ENCODE measurements around the gene TRMT1L. TPM values are rescaled to one million over a fixed set of nuclear protein-coding genes. Genes with fewer than 3 reads are reported as not detected.

TRMT1L gene
- total RNA-seq, 1 experiment from 2014 or later, result 25.2 TPM

DNA sequence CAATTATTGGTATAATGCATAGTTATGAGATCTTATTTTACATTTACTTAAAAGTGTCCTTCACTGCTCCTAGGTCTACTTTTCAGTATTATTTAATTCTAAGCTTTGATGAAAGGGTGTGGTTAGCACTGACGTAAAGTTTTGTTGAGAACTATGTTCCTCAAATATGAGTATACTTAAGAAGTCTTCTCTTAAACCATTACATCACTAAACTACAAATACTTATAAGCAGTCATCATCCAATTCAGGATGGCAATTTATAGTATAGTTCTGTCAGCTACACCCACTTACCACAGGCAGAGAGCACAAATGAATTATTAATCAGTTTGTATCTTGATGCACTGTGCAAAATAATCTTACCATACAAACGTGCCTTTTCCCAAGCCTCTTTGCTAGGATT is 27.0 kb downstream of the TRMT1L start:
- DNase-seq (ENCODE audit: low read depth), result no peak

DNA sequence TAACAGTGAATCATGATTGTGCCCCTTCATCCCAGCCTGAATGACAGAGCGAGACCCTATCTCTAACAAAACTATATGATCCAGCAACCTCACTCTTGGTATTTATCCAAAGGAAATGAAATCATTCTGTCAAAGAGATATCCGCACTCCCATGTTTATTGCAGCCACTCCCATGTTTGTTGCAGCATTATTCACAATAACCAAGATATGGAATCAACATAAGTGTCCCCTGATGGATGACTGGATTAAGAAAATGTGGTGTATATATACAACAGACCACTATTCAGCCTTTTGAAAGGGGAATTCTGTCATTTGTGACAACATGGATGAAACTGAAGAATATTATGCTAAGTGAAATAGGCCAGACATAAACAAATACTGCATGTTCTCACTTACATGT is 44.4 kb downstream of the TRMT1L start:
- DNase-seq (ENCODE audit: low read depth), result no peak

DNA sequence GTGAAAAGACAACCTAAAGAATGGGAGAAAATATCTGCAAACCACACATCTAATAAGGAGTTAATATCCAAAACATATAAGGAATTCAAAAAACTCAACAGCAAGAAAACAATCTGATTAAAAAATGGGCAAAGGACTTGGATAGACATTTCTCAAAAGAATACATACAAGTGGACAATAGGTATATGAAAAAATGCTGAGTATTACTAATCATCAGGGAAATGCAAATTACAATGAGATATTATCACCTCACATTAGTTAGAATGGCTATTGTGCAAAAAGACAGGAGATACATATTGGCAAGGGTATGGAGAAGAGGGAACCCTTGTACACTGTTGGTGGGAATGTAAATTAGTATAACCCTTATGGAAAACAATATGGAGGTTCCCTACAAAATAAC is 44.9 kb downstream of the TRMT1L start:
- DNase-seq (ENCODE audit: low read depth), result no peak

DNA sequence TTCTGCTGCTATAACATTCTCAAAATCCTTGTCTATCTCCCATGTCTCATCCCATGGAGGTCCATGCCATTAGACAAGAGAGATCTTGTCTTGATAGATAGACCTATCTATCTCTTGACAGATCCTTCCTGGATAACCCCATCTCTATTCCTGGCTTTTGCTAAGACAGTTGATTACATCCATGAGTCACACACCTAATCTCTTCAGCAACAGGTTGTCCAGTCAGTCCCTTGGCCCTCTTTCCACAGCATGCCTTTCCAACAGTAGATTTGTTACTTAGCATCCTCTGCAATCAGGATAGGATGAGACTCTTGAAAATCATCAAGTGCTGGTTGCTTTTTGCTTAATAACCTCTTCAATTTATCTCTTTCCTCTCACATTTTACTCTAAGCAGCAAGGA is 46.6 kb downstream of the TRMT1L start:
- DNase-seq (ENCODE audit: low read depth), result no peak

DNA sequence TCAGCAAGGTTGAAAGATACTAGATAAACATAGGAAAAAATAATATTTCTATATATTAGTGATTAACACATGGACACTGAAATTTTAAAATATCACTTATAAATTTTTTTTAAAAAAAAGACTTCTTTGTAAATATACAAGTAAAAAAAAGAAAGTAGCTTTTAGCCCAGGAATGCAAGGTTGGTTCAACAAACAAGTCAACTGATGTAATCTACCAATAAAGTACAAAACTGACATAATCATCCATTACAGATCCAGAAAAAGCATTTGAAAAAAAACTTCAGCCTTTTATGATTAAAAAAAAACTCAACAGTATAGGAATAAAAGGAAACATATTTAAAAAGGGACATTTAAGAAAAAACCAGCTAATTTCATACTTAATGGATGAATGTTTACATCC is 48.4 kb downstream of the TRMT1L start:
- DNase-seq (ENCODE audit: low read depth), result peak; percentile 27

DNA sequence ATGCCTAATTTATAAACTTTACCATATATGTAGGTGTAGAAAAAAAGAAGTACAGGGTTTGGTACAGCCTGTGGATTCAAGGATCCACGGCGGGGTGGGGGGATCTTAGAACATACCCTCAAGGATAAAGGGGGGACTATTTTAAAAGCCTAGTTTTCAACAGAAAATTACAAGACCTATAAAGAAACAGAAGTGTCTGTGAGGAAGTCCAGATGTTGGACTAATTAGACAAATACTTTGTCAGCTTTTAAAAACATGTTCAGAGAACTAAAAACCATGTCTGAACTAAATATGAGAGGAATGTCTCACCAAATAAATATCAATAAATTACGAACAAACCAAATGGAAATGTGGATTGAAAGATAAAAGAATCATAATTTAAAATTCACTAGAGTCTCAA is 51.6 kb downstream of the TRMT1L start:
- DNase-seq (ENCODE audit: low read depth), result no peak

DNA sequence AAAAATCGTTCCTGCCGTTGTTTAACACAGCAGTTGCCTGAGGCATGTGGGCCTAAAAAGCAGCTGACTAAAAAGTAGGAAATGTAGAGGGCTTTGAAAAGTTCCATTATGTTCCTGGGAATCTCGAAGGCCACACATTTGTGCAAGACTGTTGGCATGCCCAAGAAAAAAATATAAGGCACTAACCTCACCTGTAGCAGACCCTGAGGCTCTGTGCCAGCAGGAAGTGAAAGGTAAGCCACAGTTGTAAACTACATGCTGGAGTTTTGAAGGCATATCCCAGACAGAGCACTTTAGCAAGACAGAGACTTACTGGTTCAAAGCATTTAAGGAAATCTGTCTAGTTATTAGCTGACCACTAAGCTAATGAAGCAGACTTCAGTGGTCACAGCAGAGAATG is 52.7 kb downstream of the TRMT1L start:
- DNase-seq (ENCODE audit: low read depth), result no peak

DNA sequence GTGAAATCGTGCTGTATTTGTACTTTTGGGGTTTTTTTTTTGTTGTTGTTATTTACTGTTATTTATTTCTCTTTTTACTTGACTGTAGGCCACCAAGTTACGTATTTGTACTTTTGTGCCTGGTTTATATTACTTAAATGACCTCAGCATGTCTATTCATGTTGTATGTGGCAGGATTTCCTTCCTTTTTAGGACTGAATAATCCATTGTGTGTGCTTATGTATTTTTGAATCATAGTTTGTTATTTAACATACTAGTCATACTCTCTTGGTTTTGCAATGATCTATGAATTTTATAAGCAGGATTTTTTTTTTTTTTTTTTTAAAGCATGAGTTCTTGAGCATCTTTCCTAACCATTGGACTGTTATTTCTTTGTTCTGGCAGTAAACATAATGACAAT is 60.2 kb downstream of the TRMT1L start:
- DNase-seq (ENCODE audit: low read depth), result no peak

DNA sequence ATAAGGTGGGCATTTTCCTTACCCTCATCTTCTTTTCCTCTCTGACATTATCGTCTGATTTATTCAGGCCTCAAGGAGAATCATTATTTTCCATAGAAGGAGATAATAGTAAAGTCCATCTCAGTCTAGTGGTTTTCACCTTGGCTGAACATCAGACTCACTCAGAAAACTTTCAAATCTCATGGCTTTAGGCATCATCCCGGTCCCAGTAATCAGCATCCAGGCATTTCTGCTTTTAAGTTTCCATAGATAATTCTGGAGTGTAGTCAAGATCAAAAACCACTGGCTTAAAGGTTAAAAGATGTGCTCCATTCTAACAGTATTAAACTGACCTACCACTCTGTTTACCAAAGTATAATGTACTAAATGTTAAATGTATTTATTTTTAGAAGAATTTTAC is 62.0 kb downstream of the TRMT1L start:
- DNase-seq (ENCODE audit: low read depth), result no peak

DNA sequence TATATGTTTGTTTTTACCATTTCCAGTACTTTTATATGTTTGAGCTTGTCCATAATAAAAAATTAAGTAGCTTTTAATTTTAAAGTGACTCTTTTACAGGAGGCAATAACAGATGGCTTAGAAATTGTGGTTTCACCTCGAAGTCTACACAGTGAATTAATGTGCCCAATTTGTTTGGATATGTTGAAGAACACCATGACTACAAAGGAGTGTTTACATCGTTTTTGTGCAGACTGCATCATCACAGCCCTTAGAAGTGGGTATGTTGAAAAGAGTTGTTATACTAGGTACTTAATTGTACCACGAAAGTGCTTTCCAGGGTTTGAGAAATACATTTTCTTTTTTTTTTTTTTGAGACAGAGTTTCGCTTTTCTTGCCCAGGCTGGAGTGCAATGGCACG is 65.3 kb downstream of the TRMT1L start:
- DNase-seq (ENCODE audit: low read depth), result peak; percentile 45

DNA sequence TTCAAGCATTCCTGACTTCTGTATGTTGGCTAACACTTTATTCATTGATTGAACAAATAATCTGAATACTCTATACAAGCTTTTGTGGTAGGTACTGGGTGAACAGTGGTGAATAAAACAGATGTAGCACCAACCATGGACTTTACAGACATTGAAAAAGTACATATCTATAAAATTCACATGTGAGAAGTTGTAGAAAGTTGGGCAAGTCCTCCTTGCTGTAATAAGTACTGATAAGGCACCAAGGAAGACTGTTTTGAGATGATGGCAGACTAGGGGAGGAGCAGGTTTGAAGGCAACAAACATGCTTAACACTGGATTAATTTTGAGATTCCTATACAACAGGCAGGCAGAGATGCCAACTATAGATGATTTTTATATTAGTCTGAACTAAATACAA is 69.0 kb downstream of the TRMT1L start:
- DNase-seq (ENCODE audit: low read depth), result no peak

DNA sequence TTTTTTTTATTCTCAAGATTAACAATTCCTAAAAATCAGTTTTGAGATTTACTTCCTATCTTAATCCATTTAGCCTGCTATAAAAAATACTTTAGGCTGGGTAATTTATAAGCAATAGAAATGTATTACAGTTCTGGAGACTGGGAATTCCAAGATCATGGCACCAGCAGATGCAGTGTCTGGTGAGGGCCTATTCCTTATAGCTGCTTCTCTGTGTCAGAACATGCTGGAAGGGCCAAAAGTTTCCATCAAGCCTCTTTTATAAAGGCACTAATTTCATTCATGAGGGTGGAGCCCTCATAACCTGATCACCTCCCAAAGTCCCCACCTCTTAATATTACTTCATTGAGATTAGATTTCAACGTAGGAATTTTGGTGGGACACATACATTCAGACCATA is 69.7 kb downstream of the TRMT1L start:
- DNase-seq (ENCODE audit: low read depth), result no peak

DNA sequence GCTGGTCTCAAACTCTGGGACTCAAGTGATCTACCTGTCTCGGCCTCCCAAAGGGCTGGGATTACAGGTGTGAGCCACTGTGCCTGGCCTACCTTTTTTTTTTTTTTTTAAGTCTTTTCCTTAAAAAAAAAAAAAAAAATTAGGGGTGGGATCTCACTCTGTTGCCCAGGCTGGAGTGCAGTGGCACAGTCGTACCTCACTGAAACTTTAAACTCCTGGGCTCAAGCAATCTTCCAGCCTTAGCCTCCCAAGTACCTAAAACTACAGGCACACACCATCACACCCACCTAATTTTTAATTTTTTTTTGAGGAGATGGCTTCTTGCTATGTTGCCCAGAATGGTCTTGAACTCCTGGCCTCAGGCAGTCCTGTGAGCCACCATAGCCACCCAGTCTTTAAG is 72.9 kb downstream of the TRMT1L start:
- no peak for DNase-seq (ENCODE audit: low read depth)

DNA sequence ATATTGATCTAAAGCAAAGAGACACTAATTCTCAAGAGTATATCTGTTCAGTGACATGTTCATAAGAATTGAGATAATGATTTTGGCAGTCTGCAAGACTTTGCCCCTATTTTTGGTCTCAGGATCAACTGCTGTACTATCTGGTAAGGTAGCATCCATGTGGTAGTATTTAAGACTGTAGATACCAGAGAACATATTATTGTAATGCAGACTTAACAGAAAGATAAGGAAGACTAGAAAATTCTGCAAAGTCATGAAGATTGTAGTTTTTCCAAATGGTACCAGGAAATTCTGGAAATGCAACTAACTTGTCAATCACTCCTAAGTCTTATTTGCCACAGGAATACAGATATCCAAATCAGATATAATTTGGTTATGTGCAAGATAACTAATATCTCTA is 76.3 kb downstream of the TRMT1L start:
- DNase-seq (ENCODE audit: low read depth), result no peak

DNA sequence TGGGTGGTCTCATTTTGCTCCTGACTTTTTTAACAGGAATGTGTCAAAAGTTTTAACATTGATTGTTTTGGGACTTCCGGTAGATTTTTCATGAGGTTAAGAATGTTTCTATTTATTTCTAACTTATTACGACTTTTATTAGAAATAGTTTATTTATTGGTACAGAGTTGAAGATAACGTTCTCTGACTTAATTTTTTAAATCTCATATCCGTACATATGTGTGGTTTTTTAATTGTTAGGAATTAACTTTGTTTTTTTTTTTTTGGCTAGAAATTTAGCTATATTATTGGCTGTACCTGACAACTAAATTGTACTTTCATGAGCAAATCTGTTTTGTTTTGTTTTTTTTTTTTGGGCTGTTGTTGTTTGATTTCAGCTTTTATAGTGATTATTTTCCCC is 79.4 kb downstream of the TRMT1L start:
- no peak for DNase-seq (ENCODE audit: low read depth)

DNA sequence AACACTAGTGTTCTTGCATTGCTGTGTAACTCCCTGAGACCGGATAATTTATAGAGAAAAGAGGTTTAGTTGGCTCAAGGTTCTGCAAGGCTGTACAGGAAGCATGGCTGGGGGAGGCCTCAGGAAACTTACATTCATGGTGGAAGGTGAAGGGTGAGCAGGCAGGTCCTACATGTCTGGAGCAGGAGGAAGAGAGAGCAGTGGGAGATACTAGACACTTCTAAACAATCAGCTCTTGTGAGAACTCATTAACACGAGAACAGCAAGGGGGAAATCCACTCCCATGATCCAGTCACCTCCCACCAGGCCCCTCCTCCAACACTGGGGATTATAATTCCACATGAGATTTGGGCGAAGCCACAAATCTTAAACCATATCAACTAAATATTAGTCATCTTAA is 81.3 kb downstream of the TRMT1L start:
- no peak for DNase-seq (ENCODE audit: low read depth)

DNA sequence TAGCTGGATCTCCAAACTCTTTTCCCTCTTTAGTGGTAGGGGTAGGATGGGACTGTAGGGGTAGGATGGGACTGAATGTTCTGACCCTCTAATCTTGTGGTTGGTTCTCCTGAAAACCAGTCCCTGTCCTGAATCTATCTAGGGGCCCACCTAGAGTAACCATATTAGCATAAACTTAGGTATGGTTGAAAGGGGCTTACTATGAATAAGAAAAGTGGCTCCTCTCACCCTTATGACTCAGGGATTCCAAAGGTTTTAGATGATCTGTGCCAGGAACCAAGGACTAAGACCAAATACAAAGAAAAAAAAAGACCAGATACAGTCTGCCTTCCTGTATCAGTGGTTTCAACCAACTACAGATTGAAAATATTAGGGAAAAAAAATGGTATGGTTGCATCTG is 82.4 kb downstream of the TRMT1L start:
- DNase-seq (ENCODE audit: low read depth), result peak; percentile 68

DNA sequence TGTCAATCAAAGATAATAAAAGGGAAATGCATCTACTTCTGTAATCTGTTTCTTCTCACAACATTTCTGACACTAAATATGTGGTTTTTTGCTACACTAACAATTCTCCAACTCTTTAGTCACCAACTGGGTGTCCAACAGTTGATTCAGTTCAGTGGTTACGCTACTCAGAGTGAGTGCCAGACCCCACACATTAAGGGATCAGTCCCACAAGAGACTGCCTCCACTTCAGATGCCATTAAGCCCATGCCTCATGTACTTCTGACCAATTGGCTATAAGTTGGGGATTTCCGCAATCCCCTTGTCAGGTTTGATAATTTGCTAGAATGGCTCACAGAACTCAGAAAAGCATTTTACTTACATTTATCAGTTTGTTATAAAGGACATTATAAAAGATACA is 83.0 kb downstream of the TRMT1L start:
- peak; percentile 56 for DNase-seq (ENCODE audit: low read depth)

DNA sequence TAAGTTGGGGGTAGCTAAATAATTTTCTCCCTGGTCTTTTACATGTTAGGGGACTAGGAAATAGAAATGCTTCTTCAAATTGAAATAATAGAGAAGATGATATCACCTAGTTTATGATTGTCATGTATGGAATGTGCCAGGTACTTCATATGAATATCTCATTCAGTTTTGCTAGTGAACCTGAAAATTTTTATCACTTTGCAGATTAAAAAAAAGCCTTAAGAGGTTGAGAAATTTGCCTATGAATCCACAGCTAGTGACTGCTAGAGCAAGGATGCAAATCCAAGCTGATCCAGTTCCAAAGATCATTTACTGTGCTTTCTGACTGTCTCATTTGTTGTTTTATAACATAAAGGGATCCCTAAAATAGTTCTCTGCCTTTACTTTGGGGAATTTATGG is 86.7 kb downstream of the TRMT1L start:
- no peak for DNase-seq (ENCODE audit: low read depth)

DNA sequence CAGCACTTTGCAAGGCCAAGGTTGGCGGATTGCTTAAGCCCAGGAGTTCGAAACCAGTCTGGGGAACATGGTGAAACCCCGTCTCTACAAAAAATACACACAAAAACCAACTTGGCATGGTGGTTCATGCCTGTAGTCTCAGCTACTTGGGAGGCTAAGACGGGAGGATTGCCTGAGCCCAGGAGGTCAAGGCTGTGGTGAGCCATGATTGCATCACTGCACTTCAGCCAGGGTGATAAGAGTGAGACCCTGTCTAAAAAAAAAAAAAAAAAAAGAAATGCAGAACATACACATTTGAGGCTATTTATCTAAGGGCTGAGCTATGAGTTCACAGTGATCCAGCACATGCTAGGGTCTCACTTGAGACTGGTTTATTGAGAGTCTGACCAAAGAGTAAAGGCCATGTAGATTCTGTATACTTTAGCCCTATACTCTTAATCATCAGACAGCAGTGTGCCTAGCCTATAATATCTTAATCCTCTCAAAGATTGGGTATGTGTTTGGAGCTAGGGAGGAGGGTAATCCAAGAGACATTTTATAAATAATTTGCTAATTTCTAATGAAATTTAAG is 87.5 kb downstream of the TRMT1L start:
- no peak for DNase-seq (ENCODE audit: low read depth)

DNA sequence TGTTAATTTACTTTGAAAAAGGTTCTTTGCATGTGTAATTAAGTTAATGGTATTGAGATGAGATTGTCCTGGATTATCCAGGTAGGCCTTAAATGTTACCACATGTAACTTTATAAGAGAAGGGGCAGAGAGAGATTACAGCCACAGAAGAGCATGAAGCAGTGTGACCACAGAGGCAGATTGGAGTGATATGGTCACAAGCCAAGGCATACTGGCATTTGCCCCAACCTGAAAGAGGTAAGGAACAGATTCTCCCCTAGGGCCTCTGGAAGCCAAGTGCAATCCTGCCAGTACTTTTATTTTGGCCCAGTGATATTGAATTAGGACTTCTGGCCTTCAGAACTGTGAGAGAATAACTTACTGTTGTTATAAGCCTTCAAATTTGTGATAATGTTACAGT is 88.4 kb downstream of the TRMT1L start:
- DNase-seq (ENCODE audit: low read depth), result peak; percentile 49

Measured in M059J (cell line).